Body of pancreas (tissue), 4 donors: Measurements from ENCODE around the gene LAT. TPM values are rescaled to one million over a fixed set of nuclear protein-coding genes. Genes with fewer than 3 reads are reported as not detected.
A peak's percentile ranks its signal among the peaks of the same experiment; 100 is the strongest.
"Not testable (repeated sequence)": the region's sequence is repeated elsewhere in the genome, so short reads cannot be mapped to it uniquely, and the experiment has no call there.

Source experiments
- ATAC-seq: fragments of 150-250 bp; one replicate; pipeline ENCODE4 v1.9.1; 2016
- DNase-seq, 4 donors: peaks; one replicate each; pipeline ENCODE4 v3.0.0-alpha.2; 2019
- H3K27ac ChIP-seq, 4 donors: fragments of 200-600 bp; sonication (generic); 1 replicate in 3 of 4; 2 replicates in 1 of 4; pipeline versions ENCODE4 v1.5.1 to v1.6.1; 2016 to 2019; ENCODE audit warnings: mild to moderate bottlenecking in 1 of 4, mixed read lengths in 1 of 4, moderate library complexity in 1 of 4
- H3K27me3 ChIP-seq, 2 donors: fragments of 200-600 bp; sonication (generic); one replicate each; pipeline ENCODE4 v1.6.0; 2016; ENCODE audit warnings: mild to moderate bottlenecking in 1 of 2
- H3K36me3 ChIP-seq, 2 donors: fragments of 200-600 bp; sonication (generic); replicated peaks in 1 of 2; 2 replicates each; pipeline ENCODE4 v1.5.1; 2016; ENCODE audit warnings: low read depth in 2 of 2; ENCODE audit not compliant: insufficient read depth in 1 of 2
- H3K4me1 ChIP-seq: fragments of 200-600 bp; sonication (generic); one replicate; pipeline ENCODE4 v1.6.0; 2016
- H3K4me3 ChIP-seq, 2 donors: fragments of 200-600 bp; sonication (generic); 1 replicate in 1 of 2; 2 replicates in 1 of 2; pipeline ENCODE4 v1.5.1; 2016 to 2019
- H3K9me3 ChIP-seq, 3 donors: fragments of 200-600 bp; sonication (generic); 1 replicate in 2 of 3; 2 replicates in 1 of 3; pipeline ENCODE4 v1.5.1; 2016
- CTCF ChIP-seq, 7 experiments: fragments of 450-650 bp in 4 of 7; fragments of 200-600 bp in 3 of 7; sonication (generic) in 3 of 7; IDR thresholded peaks; one replicate each; pipeline ENCODE4 v1.5.1; 2016 to 2019; ENCODE audit warnings: antibody characterized with exemption in 7 of 7
- POLR2A ChIP-seq, 3 donors: fragments of 450-650 bp; IDR thresholded peaks; one replicate each; pipeline ENCODE4 v1.6.1; 2016; ENCODE audit warnings: antibody characterized with exemption in 3 of 3, mild to moderate bottlenecking in 2 of 3
- WGBS, 2 donors: methylation state at CpG; one replicate each; pipeline ENCODE4 v1.1.5; 2017; 5-methylcytosine and 5-hydroxymethylcytosine counted together
- intact Hi-C: fragments of 100-400 bp; cut with DNase I; formaldehyde crosslinking; loops from one replicate; pipeline ENCODE4 v1.15.1; 2023
- total RNA-seq, 2 donors: library from RNA; depleted of rRNA; stranded (reverse); fragments of >200 nt; gene quantifications; one replicate each; pipeline ENCODE4 v1.1.0, GENCODE V29; 2016

The LAT gene
- total RNA-seq, 2 donors from 2014 or later: 1.6 to 4.7 TPM

GRCh38 chr16:28964072-28964471 lies 20.8 kb upstream of the LAT start:
- ATAC-seq (no peak), DNase-seq (no peak)
- Histone ChIP-seq H3K4me3 (no peak overlapping the region), H3K9me3 (no peaks in the 10 kb centered on the region), H3K4me1 (no peaks in the 10 kb centered on the region), H3K27me3 (no peaks in the 10 kb centered on the region), H3K36me3 (peaks cover 0 to 6% of the 10 kb centered on the region in 2 donors), H3K27ac (no peak overlapping the region)
- intact Hi-C loops: no loop called here
- TF ChIP-seq POLR2A (IDR thresholded peaks at IDR 0.05): no peak
- TF ChIP-seq CTCF (IDR thresholded peaks at IDR 0.05): no peak
- WGBS, 2 donors: 94 to 95% methylated on average over 3 of the region's 3 CpGs

- intact Hi-C loops: no loop called here
- Histone ChIP-seq H3K36me3 (peaks cover 0 to 6% of the 10 kb centered on the region in 2 donors), H3K27ac (no peak overlapping the region), H3K4me3 (no peak overlapping the region), H3K9me3 (no peaks in the 10 kb centered on the region), H3K4me1 (no peaks in the 10 kb centered on the region), H3K27me3 (no peaks in the 10 kb centered on the region)
- ATAC-seq (no peak), DNase-seq (no peak)
- 84 to 94% methylated on average over 2 of the region's 2 CpGs for WGBS, 2 donors
- TF ChIP-seq CTCF (IDR thresholded peaks at IDR 0.05): no peak
- TF ChIP-seq POLR2A (IDR thresholded peaks at IDR 0.05): no peak
Observed at GRCh38 chr16:28964496-28964895, 20.4 kb upstream of the LAT start.

GRCh38 chr16:28967156-28967555 lies 17.7 kb upstream of the LAT start:
- H3K4me1 ChIP-seq: no peaks in the 10 kb centered on the region
- H3K36me3 ChIP-seq: peaks cover 0 to 5% of the 10 kb centered on the region in 2 donors
- DNase-seq: no peak
- WGBS, 2 donors: 90 to 92% methylated on average over 4 of the region's 4 CpGs
- intact Hi-C loops: no loop called here
- no peak for ATAC-seq
- no peak overlapping the region for H3K27ac ChIP-seq
- no peaks in the 10 kb centered on the region for H3K9me3 ChIP-seq
- no peak overlapping the region for H3K4me3 ChIP-seq
- no peaks in the 10 kb centered on the region for H3K27me3 ChIP-seq
- no peak for TF ChIP-seq CTCF (IDR thresholded peaks at IDR 0.05)
- no peak for TF ChIP-seq POLR2A (IDR thresholded peaks at IDR 0.05)

- H3K27ac ChIP-seq, DNase-seq, H3K9me3 ChIP-seq, ATAC-seq, H3K4me3 ChIP-seq, H3K36me3 ChIP-seq, H3K27me3 ChIP-seq, H3K4me1 ChIP-seq, intact Hi-C loops: not testable (repeated sequence)
- 71 to 72% methylated on average over 2 of the region's 2 CpGs for WGBS, 2 donors
Observed at GRCh38 chr16:28969696-28970095, 15.2 kb upstream of the LAT start.

- intact Hi-C loops: no loop called here
- TF ChIP-seq CTCF (IDR thresholded peaks at IDR 0.05): peak in 6 of 7 experiments; percentile 30 to 44 (median 32)
- TF ChIP-seq POLR2A (IDR thresholded peaks at IDR 0.05): no peak
- H3K9me3 ChIP-seq: no peaks in the 10 kb centered on the region
- 0 to 1% methylated on average over 17 of the region's 17 CpGs for WGBS, 2 donors
- peaks cover 0 to 2% of the 10 kb centered on the region in 2 donors for H3K36me3 ChIP-seq
- peak overlapping the region in 3 of 4 donors; percentile 28 to 74 (median 71) for H3K27ac ChIP-seq
- H3K27me3 ChIP-seq: no peaks in the 10 kb centered on the region
- H3K4me3 ChIP-seq: peak overlapping the region; percentile 88
- ATAC-seq (peak; percentile 36), DNase-seq (peak; percentile 42 to 61 (median 44))
- peaks cover 18% of the 10 kb centered on the region for H3K4me1 ChIP-seq
Observed at GRCh38 chr16:28974007-28974436, 10.8 kb upstream of the LAT start.
